Measurements from ENCODE around the gene DNASE1L2.

DNA sequence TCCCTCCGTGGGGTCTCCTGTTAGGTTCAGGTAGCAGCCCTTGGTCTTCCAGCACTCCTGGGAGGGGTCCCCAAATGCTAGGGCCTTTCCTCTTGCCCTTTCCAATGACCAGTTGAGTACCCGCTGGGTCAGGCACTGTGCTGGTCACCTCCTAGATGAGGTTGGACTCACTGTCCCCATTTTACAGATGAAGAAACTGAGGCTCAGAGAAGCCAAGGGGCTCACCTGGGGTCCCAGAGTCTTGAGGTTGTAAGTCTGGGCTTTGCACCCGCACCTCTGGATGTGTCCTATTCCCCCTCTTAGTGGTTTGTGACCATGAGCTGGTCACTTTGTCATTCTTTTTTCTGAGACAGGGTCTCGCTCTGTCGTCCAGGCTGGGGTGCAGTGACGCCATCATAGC lies 38.5 kb upstream of the DNASE1L2 start:
- no peak for TF ChIP-seq POLR2A (IDR thresholded peaks at IDR 0.05)
- TF ChIP-seq, protein P1, sequence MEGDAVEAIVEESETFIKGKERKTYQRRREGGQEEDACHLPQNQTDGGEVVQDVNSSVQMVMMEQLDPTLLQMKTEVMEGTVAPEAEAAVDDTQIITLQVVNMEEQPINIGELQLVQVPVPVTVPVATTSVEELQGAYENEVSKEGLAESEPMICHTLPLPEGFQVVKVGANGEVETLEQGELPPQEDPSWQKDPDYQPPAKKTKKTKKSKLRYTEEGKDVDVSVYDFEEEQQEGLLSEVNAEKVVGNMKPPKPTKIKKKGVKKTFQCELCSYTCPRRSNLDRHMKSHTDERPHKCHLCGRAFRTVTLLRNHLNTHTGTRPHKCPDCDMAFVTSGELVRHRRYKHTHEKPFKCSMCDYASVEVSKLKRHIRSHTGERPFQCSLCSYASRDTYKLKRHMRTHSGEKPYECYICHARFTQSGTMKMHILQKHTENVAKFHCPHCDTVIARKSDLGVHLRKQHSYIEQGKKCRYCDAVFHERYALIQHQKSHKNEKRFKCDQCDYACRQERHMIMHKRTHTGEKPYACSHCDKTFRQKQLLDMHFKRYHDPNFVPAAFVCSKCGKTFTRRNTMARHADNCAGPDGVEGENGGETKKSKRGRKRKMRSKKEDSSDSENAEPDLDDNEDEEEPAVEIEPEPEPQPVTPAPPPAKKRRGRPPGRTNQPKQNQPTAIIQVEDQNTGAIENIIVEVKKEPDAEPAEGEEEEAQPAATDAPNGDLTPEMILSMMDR (IDR thresholded peaks at IDR 0.05): no peak

All from testis (tissue), 2 donors.